ENCODE results near the gene MLLT10.

GRCh38 chr10:21508706-21509331, 25.2 kb upstream of the MLLT10 start:
- no peak for TF ChIP-seq CTCF (IDR thresholded peaks at IDR 0.05)
- TF ChIP-seq POLR2A (IDR thresholded peaks at IDR 0.05) = no peak

Data from thyroid gland (tissue), 4 donors.